ENCODE measurements around the gene PIGZ. TPM values are rescaled to one million over a fixed set of nuclear protein-coding genes. Genes with fewer than 3 reads are reported as not detected.

PIGZ gene
- total RNA-seq, 1 experiment from 2014 or later = 1.4 TPM

DNA sequence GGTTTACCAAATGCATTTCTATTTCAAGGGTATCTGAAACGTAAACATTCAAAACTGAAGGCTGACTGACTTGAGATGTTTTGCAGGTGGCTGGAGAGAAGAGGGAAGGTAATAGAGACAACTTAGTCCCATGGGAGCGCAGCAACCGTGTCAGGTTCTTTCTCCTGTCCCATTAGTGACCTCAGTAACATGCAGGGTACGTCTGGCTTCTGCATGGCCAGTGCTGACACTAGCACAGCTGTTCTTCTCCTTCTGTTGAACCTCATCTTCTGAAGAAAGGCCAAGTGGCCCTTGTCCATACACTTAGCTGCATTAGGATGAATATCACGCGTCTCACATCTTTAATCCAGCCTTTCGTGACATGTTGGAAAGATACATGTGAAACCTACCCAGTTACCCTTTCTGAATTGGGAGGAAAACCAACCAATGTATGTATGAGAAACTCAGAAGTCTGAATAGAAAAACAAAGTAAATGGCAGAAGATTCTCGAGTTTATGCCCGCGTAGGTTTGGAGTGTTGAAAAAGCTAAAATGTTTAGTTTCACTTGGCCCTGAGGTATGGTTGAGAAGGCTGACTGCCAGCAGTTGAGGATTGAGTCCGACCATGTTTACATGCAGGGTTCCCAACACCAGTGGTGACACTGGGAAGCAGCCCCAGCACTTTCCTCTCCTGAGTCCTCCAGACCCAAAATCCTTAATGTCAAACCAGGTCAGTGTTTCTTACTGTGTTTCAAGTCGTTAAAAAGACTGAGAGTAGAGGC, 36.6 kb downstream of the PIGZ start:
- CTCF ChIA-PET = no interaction called here
- POLR2A ChIA-PET = no interaction called here
- Histone ChIP-seq H3K4me3 (replicated peaks in 1 of 2; ENCODE audit: low read depth in 1 of 2, low read length in 2 of 2) (no peak overlapping the region), H4K20me1 (ENCODE audit: insufficient read depth) (no peaks in the 10 kb centered on the region), H3K9me3 (ENCODE audit: control insufficient read depth in 1 of 2, insufficient read depth in 1 of 2, low read depth in 1 of 2, low read length in 2 of 2) (no peaks in the 10 kb centered on the region), H3K4me1 (ENCODE audit: control insufficient read depth in 1 of 2, insufficient read depth in 2 of 2, low read length in 2 of 2) (no peaks in the 10 kb centered on the region), H2AFZ (ENCODE audit: low read depth, low read length, poor library complexity, severe bottlenecking) (no peak overlapping the region), H3K9me2 (ENCODE audit: insufficient read depth) (no peaks in the 10 kb centered on the region), H3K27me3 (ENCODE audit: insufficient read depth, low read length) (no peaks in the 10 kb centered on the region), H3K9ac (ENCODE audit: low read length) (no peak overlapping the region), H3K27ac (ENCODE audit: low read depth, low read length) (no peak overlapping the region), H3K36me3 (ENCODE audit: control insufficient read depth in 1 of 2, insufficient read depth in 2 of 2, low read length in 2 of 2) (peaks cover 34 to 48% of the 10 kb centered on the region in 2 experiments), H3K79me2 (ENCODE audit: insufficient read depth, low read length) (peaks cover 9% of the 10 kb centered on the region), H3K4me2 (ENCODE audit: low read length) (no peak overlapping the region)
- DNase-seq (ENCODE audit: low read depth, low spot score) (no peak), ATAC-seq (no peak)
- no TSS peak for BruUV-seq (replicated peaks)
- intact Hi-C loops (cut with micrococcal nuclease) = no loop called here
- RAD21 ChIA-PET (ENCODE audit: low non-redundant PET in 1 of 2, low total read pairs in 2 of 2, uncharacterized antibody in 2 of 2, unreplicated experiment in 2 of 2) = no interaction called here
- no peak for TF ChIP-seq CBX3 (IDR thresholded peaks at IDR 0.05; ENCODE audit: low read depth)

- H3K4me3 ChIP-seq (replicated peaks in 1 of 2; ENCODE audit: low read depth in 1 of 2, low read length in 2 of 2) = no peak overlapping the region
- H3K4me1 ChIP-seq (ENCODE audit: control insufficient read depth in 1 of 2, insufficient read depth in 2 of 2, low read length in 2 of 2) = no peaks in the 10 kb centered on the region
- H3K36me3 ChIP-seq (ENCODE audit: control insufficient read depth in 1 of 2, insufficient read depth in 2 of 2, low read length in 2 of 2) = peaks cover 25 to 40% of the 10 kb centered on the region in 2 experiments
- ChIA-PET CTCF (no interaction called here), POLR2A (no interaction called here), RAD21 (ENCODE audit: low non-redundant PET in 1 of 2, low total read pairs in 2 of 2, uncharacterized antibody in 2 of 2, unreplicated experiment in 2 of 2) (no interaction called here)
- H3K9me3 ChIP-seq (ENCODE audit: control insufficient read depth in 1 of 2, insufficient read depth in 1 of 2, low read depth in 1 of 2, low read length in 2 of 2) = no peaks in the 10 kb centered on the region
- no peak for TF ChIP-seq SP1 (IDR thresholded peaks at IDR 0.05; ENCODE audit: low read depth)
- TF ChIP-seq RAD21 (IDR thresholded peaks at IDR 0.05; ENCODE audit: low read depth) = no peak
- TF ChIP-seq, protein P1, sequence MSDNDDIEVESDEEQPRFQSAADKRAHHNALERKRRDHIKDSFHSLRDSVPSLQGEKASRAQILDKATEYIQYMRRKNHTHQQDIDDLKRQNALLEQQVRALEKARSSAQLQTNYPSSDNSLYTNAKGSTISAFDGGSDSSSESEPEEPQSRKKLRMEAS (IDR thresholded peaks at IDR 0.05) = no peak
- no peak for TF ChIP-seq SIN3A (IDR thresholded peaks at IDR 0.05; ENCODE audit: low read depth)
- no peak for TF ChIP-seq JUND (IDR thresholded peaks at IDR 0.05)
- no peak for TF ChIP-seq ZBTB33 (IDR thresholded peaks at IDR 0.05; ENCODE audit: extremely low read depth, insufficient replicate concordance, low read length)
- TF ChIP-seq EZH2 (IDR thresholded peaks at IDR 0.05) = no peak
- no peaks in the 10 kb centered on the region for H3K9me2 ChIP-seq (ENCODE audit: insufficient read depth)
- H3K9ac ChIP-seq (ENCODE audit: low read length) = no peak overlapping the region
- no peaks in the 10 kb centered on the region for H4K20me1 ChIP-seq (ENCODE audit: insufficient read depth)
- peaks cover 4% of the 10 kb centered on the region for H3K79me2 ChIP-seq (ENCODE audit: insufficient read depth, low read length)
- H3K4me2 ChIP-seq (ENCODE audit: low read length) = no peak overlapping the region
- ATAC-seq = no peak
- no peaks in the 10 kb centered on the region for H3K27me3 ChIP-seq (ENCODE audit: insufficient read depth, low read length)
- DNase-seq (ENCODE audit: low read depth, low spot score) = no peak
- intact Hi-C loops (cut with micrococcal nuclease) = no loop called here
- H2AFZ ChIP-seq (ENCODE audit: low read depth, low read length, poor library complexity, severe bottlenecking) = no peak overlapping the region
- no TSS peak for BruUV-seq (replicated peaks)
- no peak overlapping the region for H3K27ac ChIP-seq (ENCODE audit: low read depth, low read length)
Measured at GRCh38 chr3:196931157-196931556, 37.5 kb downstream of the PIGZ start.

All from HCT116 (cell line).